Measurements from ENCODE around the gene COL18A1. TPM values are rescaled to one million over a fixed set of nuclear protein-coding genes. Genes with fewer than 3 reads are reported as not detected.

COL18A1 gene
- total and polyA plus RNA-seq, 4 donors, result 62.5 to 309 (median 95.0) TPM

GRCh38 chr21:45376459-45377324 is 28.3 kb upstream of the COL18A1 start:
- Histone ChIP-seq H3K36me3 (ENCODE audit: control insufficient read depth, insufficient read depth, low read length) (no peaks in the 10 kb centered on the region), H3K27me3 (ENCODE audit: control insufficient read depth, insufficient read depth, low read length) (no peaks in the 10 kb centered on the region), H3K4me1 (ENCODE audit: control insufficient read depth, insufficient read depth, low read length) (peaks cover 6% of the 10 kb centered on the region), H3K27ac (ENCODE audit: low read depth, low read length) (no peak overlapping the region), H3K4me3 (ENCODE audit: low read depth, low read length) (no peak overlapping the region), H3K9me3 (ENCODE audit: control insufficient read depth, insufficient read depth, low read length) (peaks cover 2% of the 10 kb centered on the region)
- DNase-seq (ENCODE audit: low read depth in 4 of 6, low spot score in 6 of 6), result no peak
- 97% methylated on average over 6 of the region's 7 CpGs for WGBS (ENCODE audit: insufficient coverage)

- WGBS (ENCODE audit: insufficient coverage), result 88% methylated on average over 3 of the region's 5 CpGs
- H3K9me3 ChIP-seq (ENCODE audit: control insufficient read depth, insufficient read depth, low read length), result peaks cover 2% of the 10 kb centered on the region
- DNase-seq (ENCODE audit: low read depth in 4 of 6, low spot score in 6 of 6), result no peak
- no peak overlapping the region for H3K4me3 ChIP-seq (ENCODE audit: low read depth, low read length)
- no peaks in the 10 kb centered on the region for H3K27me3 ChIP-seq (ENCODE audit: control insufficient read depth, insufficient read depth, low read length)
- H3K36me3 ChIP-seq (ENCODE audit: control insufficient read depth, insufficient read depth, low read length), result no peaks in the 10 kb centered on the region
- H3K27ac ChIP-seq (ENCODE audit: low read depth, low read length), result peak overlapping the region; percentile 75
- peaks cover 6% of the 10 kb centered on the region for H3K4me1 ChIP-seq (ENCODE audit: control insufficient read depth, insufficient read depth, low read length)
These were observed 27.6 kb upstream of the COL18A1 start for GRCh38 chr21:45377325-45377709.

GRCh38 chr21:45377866-45378257 is 27.1 kb upstream of the COL18A1 start:
- WGBS (ENCODE audit: insufficient coverage), result 83% methylated on average over 3 of the region's 5 CpGs
- Histone ChIP-seq H3K27ac (ENCODE audit: low read depth, low read length) (peak overlapping the region; percentile 75), H3K36me3 (ENCODE audit: control insufficient read depth, insufficient read depth, low read length) (no peaks in the 10 kb centered on the region), H3K27me3 (ENCODE audit: control insufficient read depth, insufficient read depth, low read length) (no peaks in the 10 kb centered on the region), H3K4me3 (ENCODE audit: low read depth, low read length) (no peak overlapping the region), H3K9me3 (ENCODE audit: control insufficient read depth, insufficient read depth, low read length) (peaks cover 2% of the 10 kb centered on the region), H3K4me1 (ENCODE audit: control insufficient read depth, insufficient read depth, low read length) (peaks cover 6% of the 10 kb centered on the region)
- DNase-seq (ENCODE audit: low read depth in 4 of 6, low spot score in 6 of 6), result no peak

GRCh38 chr21:45378258-45378966 is 26.6 kb upstream of the COL18A1 start:
- 30% methylated on average over 13 of the region's 13 CpGs for whole genome bisulfite sequencing (ENCODE audit: insufficient coverage)
- peaks cover 2% of the 10 kb centered on the region for H3K9me3 ChIP-seq (ENCODE audit: control insufficient read depth, insufficient read depth, low read length)
- DNase-seq (ENCODE audit: low read depth in 4 of 6, low spot score in 6 of 6), result peak in 2 of 6 donors; percentile 17 to 69
- no peaks in the 10 kb centered on the region for H3K27me3 ChIP-seq (ENCODE audit: control insufficient read depth, insufficient read depth, low read length)
- no peaks in the 10 kb centered on the region for H3K36me3 ChIP-seq (ENCODE audit: control insufficient read depth, insufficient read depth, low read length)
- H3K4me1 ChIP-seq (ENCODE audit: control insufficient read depth, insufficient read depth, low read length), result peaks cover 7% of the 10 kb centered on the region
- H3K4me3 ChIP-seq (ENCODE audit: low read depth, low read length), result no peak overlapping the region
- H3K27ac ChIP-seq (ENCODE audit: low read depth, low read length), result peak overlapping the region; percentile 75

- peaks cover 12% of the 10 kb centered on the region for H3K4me1 ChIP-seq (ENCODE audit: control insufficient read depth, insufficient read depth, low read length)
- no peak for DNase-seq (ENCODE audit: low read depth in 4 of 6, low spot score in 6 of 6)
- H3K9me3 ChIP-seq (ENCODE audit: control insufficient read depth, insufficient read depth, low read length), result peaks cover 2% of the 10 kb centered on the region
- no peaks in the 10 kb centered on the region for H3K27me3 ChIP-seq (ENCODE audit: control insufficient read depth, insufficient read depth, low read length)
- WGBS (ENCODE audit: insufficient coverage), result 82% methylated on average over 15 of the region's 21 CpGs
- no peak overlapping the region for H3K4me3 ChIP-seq (ENCODE audit: low read depth, low read length)
- H3K36me3 ChIP-seq (ENCODE audit: control insufficient read depth, insufficient read depth, low read length), result no peaks in the 10 kb centered on the region
- no peak overlapping the region for H3K27ac ChIP-seq (ENCODE audit: low read depth, low read length)
These were observed 25.6 kb upstream of the COL18A1 start for GRCh38 chr21:45379171-45379900.

GRCh38 chr21:45379901-45380330 is 25.0 kb upstream of the COL18A1 start:
- no peak for DNase-seq (ENCODE audit: low read depth in 4 of 6, low spot score in 6 of 6)
- H3K9me3 ChIP-seq (ENCODE audit: control insufficient read depth, insufficient read depth, low read length), result peaks cover 2% of the 10 kb centered on the region
- no peak overlapping the region for H3K27ac ChIP-seq (ENCODE audit: low read depth, low read length)
- no peaks in the 10 kb centered on the region for H3K27me3 ChIP-seq (ENCODE audit: control insufficient read depth, insufficient read depth, low read length)
- 92% methylated on average over 19 of the region's 35 CpGs for WGBS (ENCODE audit: insufficient coverage)
- H3K4me1 ChIP-seq (ENCODE audit: control insufficient read depth, insufficient read depth, low read length), result peaks cover 15% of the 10 kb centered on the region
- H3K4me3 ChIP-seq (ENCODE audit: low read depth, low read length), result no peak overlapping the region
- no peaks in the 10 kb centered on the region for H3K36me3 ChIP-seq (ENCODE audit: control insufficient read depth, insufficient read depth, low read length)

GRCh38 chr21:45380566-45380965 is 24.4 kb upstream of the COL18A1 start:
- H3K9me3 ChIP-seq (ENCODE audit: control insufficient read depth, insufficient read depth, low read length), result peaks cover 2% of the 10 kb centered on the region
- WGBS (ENCODE audit: insufficient coverage), result 93% methylated on average over 28 of the region's 30 CpGs
- no peak for DNase-seq (ENCODE audit: low read depth in 4 of 6, low spot score in 6 of 6)

GRCh38 chr21:45381036-45381787 is 23.8 kb upstream of the COL18A1 start:
- Histone ChIP-seq H3K4me3 (ENCODE audit: low read depth, low read length) (no peak overlapping the region), H3K27ac (ENCODE audit: low read depth, low read length) (no peak overlapping the region), H3K27me3 (ENCODE audit: control insufficient read depth, insufficient read depth, low read length) (no peaks in the 10 kb centered on the region), H3K4me1 (ENCODE audit: control insufficient read depth, insufficient read depth, low read length) (peaks cover 17% of the 10 kb centered on the region), H3K36me3 (ENCODE audit: control insufficient read depth, insufficient read depth, low read length) (no peaks in the 10 kb centered on the region), H3K9me3 (ENCODE audit: control insufficient read depth, insufficient read depth, low read length) (peaks cover 2% of the 10 kb centered on the region)
- no peak for DNase-seq (ENCODE audit: low read depth in 4 of 6, low spot score in 6 of 6)
- WGBS (ENCODE audit: insufficient coverage), result 85% methylated on average over 16 of the region's 24 CpGs

More at GRCh38 chr21:45380566-45380965, 24.4 kb upstream of the COL18A1 start:
- Histone ChIP-seq H3K27ac (ENCODE audit: low read depth, low read length) (no peak overlapping the region), H3K27me3 (ENCODE audit: control insufficient read depth, insufficient read depth, low read length) (no peaks in the 10 kb centered on the region), H3K4me1 (ENCODE audit: control insufficient read depth, insufficient read depth, low read length) (peaks cover 15% of the 10 kb centered on the region), H3K4me3 (ENCODE audit: low read depth, low read length) (no peak overlapping the region), H3K36me3 (ENCODE audit: control insufficient read depth, insufficient read depth, low read length) (no peaks in the 10 kb centered on the region)

All from spinal cord (tissue), 10 donors.